Uterus (tissue), 2 donors: ENCODE results near the gene CIB2.

Experiments
- POLR2A ChIP-seq, 2 donors: fragments of 450-650 bp; IDR thresholded peaks; one replicate each; pipeline ENCODE4 v1.6.1; 2016; ENCODE audit warnings: antibody characterized with exemption in 2 of 2, mild to moderate bottlenecking in 1 of 2, moderate library complexity in 1 of 2
- TF ChIP-seq, protein P1 (sequence below), 4 experiments: fragments of 200-600 bp in 2 of 4; fragments of 450-650 bp in 2 of 4; sonication (generic) in 2 of 4; IDR thresholded peaks; one replicate each; pipeline ENCODE4 v1.5.1; 2016 to 2019; ENCODE audit warnings: antibody characterized with exemption in 4 of 4, mild to moderate bottlenecking in 2 of 4, moderate library complexity in 1 of 4

GRCh38 chr15:78155355-78155939 lies 24.2 kb upstream of the CIB2 start:
- TF ChIP-seq, protein P1, sequence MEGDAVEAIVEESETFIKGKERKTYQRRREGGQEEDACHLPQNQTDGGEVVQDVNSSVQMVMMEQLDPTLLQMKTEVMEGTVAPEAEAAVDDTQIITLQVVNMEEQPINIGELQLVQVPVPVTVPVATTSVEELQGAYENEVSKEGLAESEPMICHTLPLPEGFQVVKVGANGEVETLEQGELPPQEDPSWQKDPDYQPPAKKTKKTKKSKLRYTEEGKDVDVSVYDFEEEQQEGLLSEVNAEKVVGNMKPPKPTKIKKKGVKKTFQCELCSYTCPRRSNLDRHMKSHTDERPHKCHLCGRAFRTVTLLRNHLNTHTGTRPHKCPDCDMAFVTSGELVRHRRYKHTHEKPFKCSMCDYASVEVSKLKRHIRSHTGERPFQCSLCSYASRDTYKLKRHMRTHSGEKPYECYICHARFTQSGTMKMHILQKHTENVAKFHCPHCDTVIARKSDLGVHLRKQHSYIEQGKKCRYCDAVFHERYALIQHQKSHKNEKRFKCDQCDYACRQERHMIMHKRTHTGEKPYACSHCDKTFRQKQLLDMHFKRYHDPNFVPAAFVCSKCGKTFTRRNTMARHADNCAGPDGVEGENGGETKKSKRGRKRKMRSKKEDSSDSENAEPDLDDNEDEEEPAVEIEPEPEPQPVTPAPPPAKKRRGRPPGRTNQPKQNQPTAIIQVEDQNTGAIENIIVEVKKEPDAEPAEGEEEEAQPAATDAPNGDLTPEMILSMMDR (IDR thresholded peaks at IDR 0.05), result no peak
- TF ChIP-seq POLR2A (IDR thresholded peaks at IDR 0.05), result no peak
